NCI-H1092 (cell line): Measurements from ENCODE around the gene LAIR2.
A peak's percentile ranks its signal among the peaks of the same experiment; 100 is the strongest.

Source experiments
- DNase-seq: peaks from one replicate; lab custom pipeline; 2025; lab: John Stamatoyannopoulos, UW

The LAIR2 gene, protein sequence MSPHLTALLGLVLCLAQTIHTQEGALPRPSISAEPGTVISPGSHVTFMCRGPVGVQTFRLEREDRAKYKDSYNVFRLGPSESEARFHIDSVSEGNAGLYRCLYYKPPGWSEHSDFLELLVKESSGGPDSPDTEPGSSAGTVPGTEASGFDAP

DNA sequence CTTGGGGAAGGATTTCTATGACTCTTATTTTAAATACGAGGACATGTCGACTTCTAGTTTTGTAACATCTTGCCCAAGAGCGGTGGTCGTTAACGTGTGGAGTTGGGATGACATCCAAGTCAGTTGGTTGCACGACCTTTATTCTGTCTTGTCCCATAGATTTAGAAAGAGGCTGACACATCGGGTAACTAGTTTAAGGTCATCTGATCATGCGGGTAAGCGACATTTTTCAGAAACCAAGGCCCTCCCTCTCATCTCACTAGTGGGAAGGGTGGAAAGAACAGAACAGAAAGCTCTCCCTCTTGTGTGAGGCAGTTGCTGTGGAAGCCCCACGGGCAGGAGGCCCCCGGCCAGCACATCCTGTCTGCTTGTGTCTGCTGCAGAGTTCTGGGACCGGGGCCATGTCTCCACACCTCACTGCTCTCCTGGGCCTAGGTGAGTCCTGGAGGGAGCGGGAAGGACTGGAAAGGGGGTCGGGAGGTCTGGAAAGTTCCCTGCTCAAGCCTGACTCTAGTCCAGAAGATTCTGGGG lies at the start of gene LAIR2:
TSS of gene LAIR2 (plus strand) at position 314 of the 531 bp plus-strand sequence. CDS start at position 402, 88 bp downstream.
- DNase-seq: no peak

GRCh38 chr19:54453921-54454780 lies 48.5 kb upstream of the LAIR2 start:
- DNase-seq: no peak

GRCh38 chr19:54454781-54455675 lies 47.6 kb upstream of the LAIR2 start:
- DNase-seq: no peak

DNA sequence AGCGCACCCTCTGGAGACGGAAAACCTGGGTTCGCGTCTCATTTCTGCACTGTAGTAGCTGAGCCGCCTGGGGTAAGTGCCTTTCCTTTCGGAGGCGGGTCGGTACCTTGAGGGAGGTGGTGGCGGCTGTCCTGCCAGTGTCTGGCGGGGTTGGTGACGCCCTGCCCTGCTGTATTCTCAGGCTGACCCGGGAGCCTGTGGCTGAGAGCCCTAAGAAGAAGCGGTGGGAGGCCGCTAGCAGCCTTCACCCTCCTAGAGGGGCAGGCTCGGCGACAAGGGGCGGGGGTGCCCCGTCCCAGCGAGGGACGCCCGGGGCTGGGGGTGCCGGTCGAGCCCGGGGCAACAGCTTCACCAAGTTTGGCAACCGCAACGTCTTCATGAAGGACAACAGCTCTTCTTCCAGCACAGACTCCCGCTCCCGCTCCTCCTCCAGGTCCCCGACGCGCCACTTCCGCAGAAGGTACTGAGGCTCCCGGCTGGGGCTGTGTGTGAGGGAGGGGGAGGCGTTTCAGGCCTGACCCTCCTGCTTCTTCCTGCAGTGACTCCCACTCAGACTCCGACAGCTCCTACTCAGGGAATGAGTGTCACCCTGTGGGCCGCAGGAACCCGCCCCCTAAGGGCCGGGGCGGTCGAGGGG lies 46.7 kb upstream of the LAIR2 start:
- DNase-seq: no peak

DNA sequence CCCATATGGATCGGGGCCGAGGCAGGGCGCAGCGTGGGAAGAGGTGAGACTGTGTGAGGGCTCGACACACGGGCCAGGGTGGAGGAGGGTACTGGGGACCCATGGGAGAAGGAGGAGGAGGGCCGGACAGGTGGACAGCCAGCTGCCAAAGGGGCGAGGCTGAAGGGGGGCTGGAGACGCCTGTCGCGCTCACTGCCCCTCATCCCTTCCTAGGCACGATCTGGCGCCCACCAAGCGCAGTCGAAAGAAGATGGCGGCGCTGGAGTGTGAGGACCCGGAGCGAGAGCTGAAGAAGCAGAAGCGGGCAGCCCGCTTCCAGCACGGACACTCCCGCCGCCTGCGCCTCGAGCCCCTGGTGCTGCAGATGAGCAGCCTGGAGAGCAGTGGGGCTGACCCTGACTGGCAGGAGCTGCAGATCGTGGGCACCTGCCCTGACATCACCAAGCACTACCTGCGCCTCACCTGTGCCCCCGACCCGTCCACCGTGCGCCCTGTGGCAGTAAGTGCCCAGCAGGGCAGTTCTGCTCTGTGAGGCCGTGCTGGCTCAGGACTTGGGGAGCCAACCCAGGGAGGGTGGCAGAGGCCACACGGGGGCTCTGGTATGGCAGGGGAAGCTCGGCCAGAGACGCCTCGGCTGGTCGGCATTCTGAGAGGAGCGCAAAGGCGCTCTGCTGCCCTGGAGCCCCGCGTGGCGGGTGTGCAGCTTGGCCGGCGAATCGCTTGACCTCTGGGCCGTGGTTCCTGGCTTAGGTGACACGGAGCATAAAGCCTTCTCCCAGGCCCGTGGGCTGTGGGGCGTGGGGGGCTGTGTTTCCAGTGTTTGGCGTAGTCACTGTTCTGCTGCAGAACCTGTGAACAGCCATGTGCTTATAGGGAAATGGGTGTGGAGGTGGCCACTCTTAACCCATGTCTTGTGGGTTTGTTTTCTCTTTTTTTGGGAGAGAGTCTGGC lies 45.9 kb upstream of the LAIR2 start:
- DNase-seq: no peak

DNA sequence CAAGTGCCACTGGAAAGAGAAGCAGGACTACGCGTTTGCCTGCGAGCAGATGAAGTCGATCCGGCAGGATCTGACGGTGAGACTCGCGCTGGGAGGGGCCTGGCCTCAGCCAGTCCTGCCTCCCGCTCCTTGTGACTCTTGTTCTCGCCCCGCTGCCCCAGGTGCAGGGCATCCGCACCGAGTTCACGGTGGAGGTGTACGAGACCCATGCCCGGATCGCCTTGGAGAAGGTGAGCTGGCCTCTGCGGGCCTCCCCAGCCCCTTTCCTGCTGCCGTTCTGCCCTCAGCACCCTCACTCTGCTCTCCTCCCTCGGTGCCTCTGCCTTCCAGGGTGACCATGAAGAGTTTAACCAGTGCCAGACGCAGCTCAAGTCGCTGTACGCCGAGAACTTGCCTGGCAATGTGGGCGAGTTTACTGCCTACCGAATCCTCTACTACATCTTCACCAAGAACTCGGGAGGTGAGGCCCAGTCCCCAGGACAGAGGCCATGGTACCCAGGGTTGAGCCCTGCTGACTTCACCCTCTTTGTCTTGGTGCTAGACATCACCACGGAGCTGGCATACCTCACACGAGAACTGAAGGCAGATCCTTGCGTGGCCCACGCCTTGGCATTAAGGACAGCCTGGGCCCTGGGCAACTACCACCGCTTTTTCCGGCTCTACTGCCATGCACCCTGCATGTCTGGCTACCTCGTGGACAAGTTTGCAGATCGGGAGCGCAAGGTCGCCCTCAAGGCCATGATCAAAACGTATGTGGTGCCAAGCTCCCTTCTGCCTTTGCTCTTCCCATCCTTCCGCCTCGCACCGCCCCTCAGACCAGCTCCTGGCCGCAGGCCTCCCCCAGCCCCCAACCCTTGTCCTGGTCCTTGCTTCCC lies 44.6 kb upstream of the LAIR2 start:
- no peak for DNase-seq

- no peak for DNase-seq
Measured at GRCh38 chr19:54458648-54459281, 43.9 kb upstream of the LAIR2 start.

- no peak for DNase-seq
Measured at GRCh38 chr19:54459282-54460229, 43.1 kb upstream of the LAIR2 start.

- DNase-seq: no peak
Measured at GRCh38 chr19:54460230-54461005, 42.2 kb upstream of the LAIR2 start.

DNA sequence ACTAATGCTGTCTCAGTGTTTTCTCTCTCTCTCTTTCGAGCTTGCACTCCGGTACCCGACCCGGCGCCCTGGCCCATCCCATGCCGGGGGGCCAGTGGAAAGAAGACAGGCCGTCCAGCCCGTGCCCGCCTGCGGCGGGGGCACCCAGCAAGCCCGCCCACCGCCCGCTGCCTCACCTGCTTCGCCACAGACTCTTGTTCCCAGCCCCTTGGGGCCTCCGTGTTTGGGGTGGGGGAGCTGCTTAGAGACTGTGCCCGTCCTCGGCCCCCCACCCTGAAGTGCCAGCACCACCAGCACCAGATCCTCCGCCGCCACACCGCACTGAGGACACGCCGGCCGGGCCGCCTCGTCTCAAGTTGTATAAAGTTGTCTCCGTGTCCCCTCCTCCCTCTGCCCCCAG lies 41.4 kb upstream of the LAIR2 start:
- no peak for DNase-seq

- DNase-seq: no peak
Measured at GRCh38 chr19:54461613-54462012, 41.0 kb upstream of the LAIR2 start.

GRCh38 chr19:54462047-54462654 lies 40.5 kb upstream of the LAIR2 start:
- DNase-seq: no peak

DNA sequence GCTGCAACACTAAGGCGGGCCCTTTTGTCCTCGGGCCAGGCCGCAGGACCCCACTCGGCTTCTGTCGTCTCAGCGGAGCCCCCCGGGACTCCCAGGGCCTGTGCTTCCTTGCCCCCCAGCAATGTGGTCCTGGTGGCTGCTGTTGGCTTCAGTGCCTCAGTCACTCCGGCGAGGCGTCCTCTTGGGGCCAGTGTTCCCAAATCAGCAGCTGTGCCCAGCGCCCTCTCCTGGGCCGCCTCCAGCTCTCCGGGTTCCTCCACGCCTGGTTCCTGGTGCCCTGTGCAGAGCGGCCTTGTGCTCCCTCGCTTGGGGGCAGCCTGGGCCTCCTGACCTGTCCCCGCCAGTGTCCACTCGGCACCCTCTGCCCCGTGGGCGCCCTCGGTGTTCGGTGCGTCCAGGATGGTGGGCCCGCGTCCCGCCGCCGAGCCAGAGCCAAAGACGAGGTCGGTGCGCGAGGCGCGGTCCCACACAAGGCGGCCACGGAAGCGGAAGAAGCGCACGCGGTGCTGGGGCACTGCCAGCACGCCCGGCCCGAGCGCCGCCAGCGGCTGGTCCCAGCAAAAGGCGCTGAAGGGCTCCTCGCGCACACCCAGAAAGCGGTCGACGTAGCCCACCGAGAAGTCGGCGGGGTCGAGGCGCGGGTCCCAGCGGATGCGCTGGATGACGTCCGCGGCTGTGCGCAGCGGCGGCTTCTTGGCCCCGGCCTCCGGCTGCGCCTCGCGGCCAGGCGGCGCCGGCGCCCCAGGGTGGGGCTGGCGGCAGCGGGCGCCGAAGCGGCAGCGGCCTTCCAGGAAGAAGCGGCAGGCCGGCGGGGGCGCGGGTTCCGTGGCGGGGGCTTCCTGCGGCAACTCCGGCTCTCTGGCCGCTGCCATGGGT lies 39.7 kb upstream of the LAIR2 start:
- no peak for DNase-seq

DNA sequence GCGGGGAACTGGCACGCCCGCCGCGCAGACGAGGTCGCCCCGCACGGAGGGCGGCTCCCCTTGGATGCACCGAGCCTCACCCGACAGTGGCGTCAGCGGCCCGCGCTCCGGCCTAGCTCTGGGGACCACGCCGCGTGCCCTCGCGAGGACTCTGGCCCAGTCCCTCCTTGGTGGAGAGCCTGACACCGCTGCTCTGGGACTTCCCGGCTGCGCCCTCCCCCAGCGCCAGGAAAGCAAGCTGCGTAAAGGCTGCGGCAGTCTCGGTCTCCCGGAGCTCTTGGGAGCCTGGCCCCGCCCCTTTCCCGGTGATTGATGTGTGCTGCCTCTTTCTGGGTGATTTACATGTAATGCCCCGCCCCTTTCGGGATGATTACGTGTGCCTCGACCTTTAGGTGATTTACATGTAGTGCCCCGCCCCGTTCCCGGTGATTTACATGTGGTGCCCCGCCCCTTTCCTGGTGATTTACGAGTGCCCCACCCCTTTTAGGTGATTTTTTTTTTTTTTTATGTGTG lies 39.0 kb upstream of the LAIR2 start, which contains the start of gene LENG9:
TSS of gene LENG9 (minus strand) at position 248 of the 513 bp plus-strand sequence. CDS start 252 bp downstream, outside the sequence.
- peak; percentile 66 for DNase-seq

DNA sequence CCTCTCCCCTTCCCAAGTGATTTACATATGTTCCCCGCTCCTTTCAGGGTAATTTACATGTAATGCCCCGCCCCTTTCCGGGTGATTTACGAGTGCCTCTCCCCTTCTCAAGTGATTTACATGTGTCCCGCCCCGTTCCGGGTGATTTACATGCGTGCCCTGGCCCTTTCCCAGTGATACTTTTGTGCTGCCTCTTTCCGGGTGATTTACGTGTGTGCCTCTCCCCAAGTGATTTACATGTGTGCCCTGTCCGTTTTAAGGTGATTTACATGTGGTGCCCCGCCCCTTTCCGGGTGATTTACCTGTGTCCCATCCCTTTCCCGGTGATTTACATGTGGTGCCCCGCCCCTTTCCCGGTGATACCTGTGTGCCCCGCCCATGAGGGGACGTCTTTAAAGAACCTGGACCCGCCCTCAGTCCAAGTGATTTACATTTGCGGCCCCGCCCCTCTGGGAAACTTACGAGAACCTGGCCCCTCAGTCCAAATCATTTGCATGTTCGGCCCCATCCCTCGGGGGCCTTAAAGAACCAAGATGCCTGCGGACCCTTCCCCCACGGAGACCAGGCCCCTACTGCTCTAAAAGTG lies 38.5 kb upstream of the LAIR2 start:
- DNase-seq: peak; percentile 44
